PFSK-1 (cell line): Measurements from ENCODE around the gene MAGI2.

ENCODE experiments used
- POLR2AphosphoS5 ChIP-seq: IDR thresholded peaks from 2 replicates; pipeline ENCODE4 v1.6.1; 2012; ENCODE audit warnings: low read depth, mild to moderate bottlenecking, control low read depth, low read length, moderate library complexity
- SIN3A ChIP-seq: IDR thresholded peaks from 2 replicates; pipeline ENCODE4 v1.6.1; 2012; ENCODE audit warnings: mild to moderate bottlenecking, low read length, moderate library complexity, borderline replicate concordance; ENCODE audit not compliant: insufficient read depth
- TAF1 ChIP-seq: IDR thresholded peaks from 2 replicates; pipeline ENCODE4 v1.6.1; 2012; ENCODE audit warnings: low read length, control low read depth, borderline replicate concordance; ENCODE audit not compliant: insufficient read depth
- TF ChIP-seq, protein P1 (sequence below), 2 experiments: IDR thresholded peaks; 2 replicates each; pipeline versions ENCODE4 v1.6.1 to v1.8.0; 2011 to 2012; ENCODE audit warnings: low read depth in 2 of 2, low read length in 2 of 2, control low read depth in 1 of 2, inconsistent platforms in 1 of 2, mild to moderate bottlenecking in 1 of 2, moderate library complexity in 1 of 2; ENCODE audit not compliant: insufficient read depth in 1 of 2

DNA sequence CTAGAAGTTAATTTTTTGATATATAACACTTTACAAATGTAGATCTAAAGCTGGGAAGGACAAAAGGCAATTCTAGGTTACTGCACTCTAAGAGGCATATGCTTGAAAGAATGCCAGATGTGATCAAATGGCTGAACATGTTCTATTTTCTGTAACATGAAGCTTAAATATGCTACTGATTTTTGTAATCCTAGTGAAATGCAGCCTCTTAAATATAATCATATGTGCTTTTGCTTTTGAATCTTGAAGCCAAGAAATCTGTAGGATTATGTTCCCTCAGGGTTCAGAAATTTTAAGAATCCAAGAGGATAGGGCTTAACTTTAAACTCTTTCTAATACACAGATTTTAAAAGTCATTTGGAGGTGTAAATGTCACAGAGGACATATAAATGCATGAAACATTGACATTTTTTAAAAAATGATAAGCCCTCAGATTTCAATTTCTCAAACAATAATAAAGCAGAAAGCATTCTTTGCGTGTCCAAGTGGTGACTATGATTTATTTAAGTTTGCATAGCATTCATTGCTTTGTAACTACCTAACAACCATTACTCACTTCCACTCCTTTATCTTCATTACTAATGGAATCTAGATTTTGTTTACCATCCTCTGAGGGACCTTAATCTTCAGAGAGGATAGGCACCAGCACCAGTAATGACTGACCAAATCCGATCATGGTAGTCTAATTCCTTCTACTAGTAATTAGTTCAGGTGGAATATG, 170.4 kb downstream of the MAGI2 start:
- no peak for TF ChIP-seq TAF1
- TF ChIP-seq, protein P1, sequence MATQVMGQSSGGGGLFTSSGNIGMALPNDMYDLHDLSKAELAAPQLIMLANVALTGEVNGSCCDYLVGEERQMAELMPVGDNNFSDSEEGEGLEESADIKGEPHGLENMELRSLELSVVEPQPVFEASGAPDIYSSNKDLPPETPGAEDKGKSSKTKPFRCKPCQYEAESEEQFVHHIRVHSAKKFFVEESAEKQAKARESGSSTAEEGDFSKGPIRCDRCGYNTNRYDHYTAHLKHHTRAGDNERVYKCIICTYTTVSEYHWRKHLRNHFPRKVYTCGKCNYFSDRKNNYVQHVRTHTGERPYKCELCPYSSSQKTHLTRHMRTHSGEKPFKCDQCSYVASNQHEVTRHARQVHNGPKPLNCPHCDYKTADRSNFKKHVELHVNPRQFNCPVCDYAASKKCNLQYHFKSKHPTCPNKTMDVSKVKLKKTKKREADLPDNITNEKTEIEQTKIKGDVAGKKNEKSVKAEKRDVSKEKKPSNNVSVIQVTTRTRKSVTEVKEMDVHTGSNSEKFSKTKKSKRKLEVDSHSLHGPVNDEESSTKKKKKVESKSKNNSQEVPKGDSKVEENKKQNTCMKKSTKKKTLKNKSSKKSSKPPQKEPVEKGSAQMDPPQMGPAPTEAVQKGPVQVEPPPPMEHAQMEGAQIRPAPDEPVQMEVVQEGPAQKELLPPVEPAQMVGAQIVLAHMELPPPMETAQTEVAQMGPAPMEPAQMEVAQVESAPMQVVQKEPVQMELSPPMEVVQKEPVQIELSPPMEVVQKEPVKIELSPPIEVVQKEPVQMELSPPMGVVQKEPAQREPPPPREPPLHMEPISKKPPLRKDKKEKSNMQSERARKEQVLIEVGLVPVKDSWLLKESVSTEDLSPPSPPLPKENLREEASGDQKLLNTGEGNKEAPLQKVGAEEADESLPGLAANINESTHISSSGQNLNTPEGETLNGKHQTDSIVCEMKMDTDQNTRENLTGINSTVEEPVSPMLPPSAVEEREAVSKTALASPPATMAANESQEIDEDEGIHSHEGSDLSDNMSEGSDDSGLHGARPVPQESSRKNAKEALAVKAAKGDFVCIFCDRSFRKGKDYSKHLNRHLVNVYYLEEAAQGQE (IDR thresholded peaks at IDR 0.05; ENCODE audit: insufficient read depth in 1 of 2, low read depth in 2 of 2, low read length in 2 of 2) = no peak
- no peak for TF ChIP-seq SIN3A
- TF ChIP-seq POLR2AphosphoS5 = no peak
